KG1 (cell line): ENCODE results near the gene SOD2.
A peak's percentile ranks its signal among the peaks of the same experiment; 100 is the strongest.
"Not testable (repeated sequence)": the region's sequence is repeated elsewhere in the genome, so short reads cannot be mapped to it uniquely, and the experiment has no call there.

Experiments
- DNase-seq: peaks from one replicate; lab custom pipeline; 2025; lab: John Stamatoyannopoulos, UW

SOD2 gene

GRCh38 chr6:159682810-159683209, 10.2 kb downstream of the SOD2 start:
- no peak for DNase-seq

GRCh38 chr6:159682295-159682694, 10.7 kb downstream of the SOD2 start:
- no peak for DNase-seq

GRCh38 chr6:159681191-159681880, 11.7 kb downstream of the SOD2 start:
- DNase-seq = no peak

GRCh38 chr6:159680104-159680503, 12.9 kb downstream of the SOD2 start:
- DNase-seq = no peak

GRCh38 chr6:159679091-159680077, 13.7 kb downstream of the SOD2 start:
- no peak for DNase-seq

GRCh38 chr6:159678574-159678973, 14.5 kb downstream of the SOD2 start:
- DNase-seq = no peak

GRCh38 chr6:159677506-159678165, 15.4 kb downstream of the SOD2 start:
- DNase-seq = no peak

- no peak for DNase-seq
These were observed 16.0 kb downstream of the SOD2 start for GRCh38 chr6:159676890-159677505.

- not testable (repeated sequence) for DNase-seq
These were observed 16.8 kb downstream of the SOD2 start for GRCh38 chr6:159676236-159676635.

GRCh38 chr6:159665868-159666635, 27.0 kb downstream of the SOD2 start:
- DNase-seq = no peak

- not testable (repeated sequence) for DNase-seq
These were observed 29.6 kb downstream of the SOD2 start for GRCh38 chr6:159663368-159663889.

- DNase-seq = not testable (repeated sequence)
These were observed 31.1 kb downstream of the SOD2 start for GRCh38 chr6:159661977-159662376.

- no peak for DNase-seq
These were observed 37.5 kb downstream of the SOD2 start for GRCh38 chr6:159655409-159655988.

- peak; percentile 50 for DNase-seq
These were observed 38.5 kb downstream of the SOD2 start for GRCh38 chr6:159654483-159655098.

GRCh38 chr6:159650314-159650713, 42.7 kb downstream of the SOD2 start:
- no peak for DNase-seq

GRCh38 chr6:159649441-159649840, 43.6 kb downstream of the SOD2 start:
- no peak for DNase-seq

- DNase-seq = no peak
These were observed 46.3 kb downstream of the SOD2 start for GRCh38 chr6:159646733-159647132.

- DNase-seq = no peak
These were observed 46.9 kb downstream of the SOD2 start for GRCh38 chr6:159646116-159646515.

- no peak for DNase-seq
These were observed 47.4 kb downstream of the SOD2 start for GRCh38 chr6:159645640-159646039.
